SK-N-SH (cell line): ENCODE data around the gene SNAI1. TPM values are rescaled to one million over a fixed set of nuclear protein-coding genes. Genes with fewer than 3 reads are reported as not detected.

Experiments
- CTCF ChIA-PET: fragments of 300-600, 350-600 bp; formaldehyde crosslinking; extraction: SDS; loops from one replicate; lab custom pipeline; 2021; lab: Yijun Ruan, JAX
- POLR2A ChIA-PET: fragments of 350-600 bp; sonication (Branson Sonifier 250); formaldehyde crosslinking; extraction: SDS; loops from one replicate; lab custom pipeline; 2020; ENCODE audit warnings: antibody characterized with exemption, inconsistent platforms; lab: Yijun Ruan, JAX
- DNase-seq: peaks from one replicate; pipeline ENCODE4 v3.0.0; 2012
- H2AFZ ChIP-seq: fragments of 200-600 bp; sonication (generic); 2 replicates; pipeline ENCODE4 v1.8.1; 2016; ENCODE audit warnings: antibody characterized with exemption, mild to moderate bottlenecking, low read depth
- H3F3A ChIP-seq: fragments of 200-600 bp; sonication (generic); replicated peaks from 2 replicates; pipeline ENCODE3; 2016; ENCODE audit warnings: antibody characterized with exemption, mild to moderate bottlenecking; ENCODE audit not compliant: insufficient read depth
- H3K27ac ChIP-seq, 2 experiments: fragments of 200-500 bp in 1 of 2; fragments of 200-600 bp in 1 of 2; sonication (Bioruptor generic) in 1 of 2; sonication (generic), shearing (Covaris generic) in 1 of 2; 2 replicates each; pipeline versions ENCODE4 v1.5.1 to v1.6.1; 2014 to 2016; ENCODE audit warnings: low read depth in 2 of 2, inconsistent platforms in 1 of 2, low read length in 1 of 2, mild to moderate bottlenecking in 1 of 2, mixed read lengths in 1 of 2
- H3K27me3 ChIP-seq: fragments of 200-600 bp; sonication (generic), shearing (Covaris generic); 2 replicates; pipeline ENCODE4 v1.6.1; 2016; ENCODE audit warnings: mixed run types; ENCODE audit not compliant: insufficient read depth
- H3K36me3 ChIP-seq, 2 experiments: fragments of 200-500 bp in 1 of 2; fragments of 200-600 bp in 1 of 2; sonication (Bioruptor generic) in 1 of 2; sonication (generic) in 1 of 2; replicated peaks in 1 of 2; 2 replicates each; pipeline versions ENCODE3 to v1.5.1; 2014 to 2016; ENCODE audit warnings: low read length in 1 of 2, mild to moderate bottlenecking in 1 of 2; ENCODE audit not compliant: insufficient read depth in 2 of 2, control insufficient read depth in 1 of 2
- H3K4me1 ChIP-seq, 2 experiments: fragments of 200-500 bp in 1 of 2; fragments of 200-600 bp in 1 of 2; sonication (Bioruptor generic) in 1 of 2; sonication (generic), shearing (Covaris generic) in 1 of 2; 2 replicates each; pipeline versions ENCODE4 v1.5.1 to v1.6.1; 2014 to 2016; ENCODE audit warnings: low read depth in 1 of 2, low read length in 1 of 2, mixed run types in 1 of 2; ENCODE audit not compliant: insufficient read depth in 2 of 2, control insufficient read depth in 1 of 2
- H3K4me2 ChIP-seq: fragments of 200-600 bp; sonication (generic), shearing (Covaris generic); 2 replicates; pipeline ENCODE4 v1.6.1; 2017; ENCODE audit warnings: mixed run types
- H3K4me3 ChIP-seq, 2 experiments: fragments of 200-500 bp in 1 of 2; fragments of 200-600 bp in 1 of 2; sonication (Bioruptor generic) in 1 of 2; sonication (generic), shearing (Covaris generic) in 1 of 2; 2 replicates each; pipeline versions ENCODE4 v1.5.1 to v1.8.1; 2014 to 2016; ENCODE audit warnings: low read depth in 2 of 2, inconsistent platforms in 1 of 2, low read length in 1 of 2, mild to moderate bottlenecking in 1 of 2, mixed read lengths in 1 of 2, moderate library complexity in 1 of 2
- H3K79me2 ChIP-seq: fragments of 200-600 bp; sonication (generic); 2 replicates; pipeline ENCODE4 v1.8.1; 2017; ENCODE audit warnings: mild to moderate bottlenecking; ENCODE audit not compliant: insufficient read depth
- H3K9ac ChIP-seq: fragments of 200-600 bp; sonication (generic); 2 replicates; pipeline ENCODE4 v1.6.1; 2017; ENCODE audit warnings: mixed run types
- H3K9me2 ChIP-seq: fragments of 200-600 bp; sonication (generic); 2 replicates; pipeline ENCODE4 v1.6.1; 2017; ENCODE audit warnings: mixed run types
- H3K9me3 ChIP-seq: fragments of 200-600 bp; sonication (generic); 2 replicates; pipeline ENCODE4 v1.6.1; 2017; ENCODE audit warnings: mixed run types, mild to moderate bottlenecking, moderate library complexity
- H4K20me1 ChIP-seq: fragments of 200-600 bp; sonication (generic); 2 replicates; pipeline ENCODE4 v1.6.1; 2017; ENCODE audit warnings: mild to moderate bottlenecking, mixed run types; ENCODE audit not compliant: insufficient read depth
- CHD2 ChIP-seq: fragments of 150-350 bp; IDR thresholded peaks from 2 replicates; pipeline ENCODE4 v1.6.1; 2018; ENCODE audit warnings: low read length; ENCODE audit not compliant: partially characterized antibody
- CTCF ChIP-seq: fragments of 200-600 bp; sonication (generic); IDR thresholded peaks from 2 replicates; pipeline ENCODE4 v1.6.1; 2017; ENCODE audit warnings: antibody characterized with exemption, mild to moderate bottlenecking, moderate library complexity
- ELF1 ChIP-seq: IDR thresholded peaks from 2 replicates; pipeline ENCODE4 v1.4.0; 2012
- EZH2phosphoT487 ChIP-seq: fragments of 200-600 bp; sonication (generic); IDR thresholded peaks from 2 replicates; pipeline ENCODE4 v1.6.1; 2017; ENCODE audit warnings: low read depth, mixed run types, mild to moderate bottlenecking, antibody characterized with exemption, moderate library complexity, borderline replicate concordance
- FOXJ3 ChIP-seq: sonication (generic); formaldehyde crosslinking; IDR thresholded peaks from 2 replicates; pipeline ENCODE4 v1.5.1; 2020; ENCODE audit warnings: mild to moderate bottlenecking, missing genetic modification reagents
- GABPA ChIP-seq: IDR thresholded peaks from 2 replicates; pipeline ENCODE4 v1.4.0; 2012; ENCODE audit warnings: low read depth, mild to moderate bottlenecking
- GATA2 ChIP-seq: sonication (generic); formaldehyde crosslinking; IDR thresholded peaks from 2 replicates; pipeline ENCODE4 v1.5.0; 2020; ENCODE audit warnings: mild to moderate bottlenecking, missing genetic modification reagents
- JUND ChIP-seq: IDR thresholded peaks from 2 replicates; pipeline ENCODE4 v1.4.0; 2012
- MAX ChIP-seq: IDR thresholded peaks from 2 replicates; pipeline ENCODE4 v1.4.0; 2012; ENCODE audit warnings: low read depth
- NFIC ChIP-seq: IDR thresholded peaks from 2 replicates; pipeline ENCODE4 v1.4.0; 2012; ENCODE audit warnings: borderline replicate concordance
- NRF1 ChIP-seq: IDR thresholded peaks from 2 replicates; pipeline ENCODE4 v1.6.1; 2012; ENCODE audit warnings: low read depth, mild to moderate bottlenecking, low read length
- POLR2AphosphoS5 ChIP-seq: IDR thresholded peaks from 2 replicates; pipeline ENCODE4 v1.6.1; 2012; ENCODE audit warnings: low read depth, low read length
- RAD21 ChIP-seq: IDR thresholded peaks from 2 replicates; pipeline ENCODE4 v1.6.1; 2012; ENCODE audit warnings: mild to moderate bottlenecking, low read length
- RCOR1 ChIP-seq: fragments of 150-350 bp; IDR thresholded peaks from 2 replicates; pipeline ENCODE4 v1.6.1; 2017; ENCODE audit warnings: antibody characterized with exemption, low read length
- RFX5 ChIP-seq: IDR thresholded peaks from 2 replicates; pipeline ENCODE4 v1.6.1; 2012; ENCODE audit warnings: mild to moderate bottlenecking, improper control_type of control experiment, low read length
- RXRA ChIP-seq: IDR thresholded peaks from 2 replicates; pipeline ENCODE4 v1.4.0; 2012; ENCODE audit warnings: low read depth, mild to moderate bottlenecking, borderline replicate concordance
- SIN3A ChIP-seq: IDR thresholded peaks from 2 replicates; pipeline ENCODE4 v1.6.1; 2012; ENCODE audit warnings: low read depth, mild to moderate bottlenecking, low read length, moderate library complexity, borderline replicate concordance
- SMC3 ChIP-seq: IDR thresholded peaks from 2 replicates; pipeline ENCODE4 v1.6.1; 2012; ENCODE audit warnings: low read depth, low read length, improper control_type of control experiment
- TCF12 ChIP-seq: IDR thresholded peaks from 2 replicates; pipeline ENCODE4 v1.4.0; 2012
- TEAD4 ChIP-seq: IDR thresholded peaks from 2 replicates; pipeline ENCODE4 v1.4.0; 2012; ENCODE audit warnings: mild to moderate bottlenecking, borderline replicate concordance; ENCODE audit not compliant: insufficient read depth
- USF1 ChIP-seq: IDR thresholded peaks from 2 replicates; pipeline ENCODE4 v1.4.0; 2012; ENCODE audit warnings: low read depth, borderline replicate concordance
- YY1 ChIP-seq: IDR thresholded peaks from 2 replicates; pipeline ENCODE4 v1.4.0; 2012; ENCODE audit warnings: low read depth, mild to moderate bottlenecking
- ZBTB33 ChIP-seq: IDR thresholded peaks from 2 replicates; pipeline ENCODE4 v1.4.0; 2012; ENCODE audit warnings: low read depth, borderline replicate concordance
- WGBS: methylation state at CpG from one replicate; pipeline ENCODE4 v1.1.6; 2017; ENCODE audit warnings: low lambda C conversion rate; 5-methylcytosine and 5-hydroxymethylcytosine counted together
- polyA plus RNA-seq, 3 experiments: library from polyadenylated mRNA; depleted of rRNA; stranded (reverse); fragments of >200 nt; gene quantifications; 2 replicates each; pipeline ENCODE4 v1.2.3, GENCODE V29; 2012
- TF ChIP-seq, protein P1 (sequence below): IDR thresholded peaks from 2 replicates; pipeline ENCODE4 v1.6.1; 2012; ENCODE audit warnings: mild to moderate bottlenecking, low read depth, low read length, moderate library complexity
- TF ChIP-seq, protein P2 (sequence below): fragments of 150-350 bp; IDR thresholded peaks from 2 replicates; pipeline ENCODE4 v1.6.1; 2017; ENCODE audit warnings: antibody characterized with exemption, low read length, low read depth, borderline replicate concordance

SNAI1 gene
- polyA plus RNA-seq, 1 of the 3 experiments (the other 2 are of a cell fraction): 6.2 TPM

GRCh38 chr20:50027611-50028105 is 44.9 kb downstream of the SNAI1 start:
- Histone ChIP-seq H3K79me2 (no peaks in the 10 kb centered on the region), H3K4me3 (no peak overlapping the region), H3F3A (peaks cover 4% of the 10 kb centered on the region), H3K9me3 (no peaks in the 10 kb centered on the region), H3K4me1 (peaks cover 21 to 41% of the 10 kb centered on the region in 2 experiments; a peak in 2 of 4 replicates), H4K20me1 (no peaks in the 10 kb centered on the region), H3K4me2 (peak overlapping the region; percentile 15; the same call in 1 of the 2 replicates), H3K27me3 (no peaks in the 10 kb centered on the region), H3K27ac (peak overlapping the region; percentile 50 to 66), H3K36me3 (no peaks in the 10 kb centered on the region), H3K9me2 (no peaks in the 10 kb centered on the region), H3K9ac (no peak overlapping the region), H2AFZ (no peak overlapping the region)
- DNase-seq: peak; percentile 92
- 24% methylated on average over 11 of the region's 12 CpGs for WGBS
- POLR2A ChIA-PET: interaction anchor here (1.3 kb wide), 2 partner anchors 11 to 13 kb away, joined by 3 read pairs; no protein-coding TSS in a partner anchor
- CTCF ChIA-PET: interaction anchor here (0.9 to 3.1 kb wide), 3 partner anchors 14 to 49 kb away, joined by 3 to 15 read pairs (median 8); no protein-coding TSS in a partner anchor
- TF ChIP-seq SMC3 (no peak), ELF1 (no peak), NFIC (peak; percentile 98), NRF1 (no peak), RCOR1 (peak; percentile 67; the same call in 1 of the 2 replicates), TCF12 (peak; percentile 89), GATA2 (peak; percentile 13; the same call in 1 of the 2 replicates), SIN3A (peak; percentile 99), RAD21 (peak; percentile 25; the same call in 1 of the 2 replicates), POLR2AphosphoS5 (peak; percentile 60; the same call in 1 of the 2 replicates), RFX5 (no peak), USF1 (peak; percentile 58; the same call in 1 of the 2 replicates), JUND (peak; percentile 75), RXRA (peak; percentile 65; the same call in 1 of the 2 replicates), FOXJ3 (no peak), MAX (peak; percentile 98), CHD2 (peak; percentile 71), CTCF (no peak), YY1 (no peak), GABPA (no peak), TEAD4 (no peak), ZBTB33 (no peak), EZH2phosphoT487 (no peak)
- TF ChIP-seq, protein P1, sequence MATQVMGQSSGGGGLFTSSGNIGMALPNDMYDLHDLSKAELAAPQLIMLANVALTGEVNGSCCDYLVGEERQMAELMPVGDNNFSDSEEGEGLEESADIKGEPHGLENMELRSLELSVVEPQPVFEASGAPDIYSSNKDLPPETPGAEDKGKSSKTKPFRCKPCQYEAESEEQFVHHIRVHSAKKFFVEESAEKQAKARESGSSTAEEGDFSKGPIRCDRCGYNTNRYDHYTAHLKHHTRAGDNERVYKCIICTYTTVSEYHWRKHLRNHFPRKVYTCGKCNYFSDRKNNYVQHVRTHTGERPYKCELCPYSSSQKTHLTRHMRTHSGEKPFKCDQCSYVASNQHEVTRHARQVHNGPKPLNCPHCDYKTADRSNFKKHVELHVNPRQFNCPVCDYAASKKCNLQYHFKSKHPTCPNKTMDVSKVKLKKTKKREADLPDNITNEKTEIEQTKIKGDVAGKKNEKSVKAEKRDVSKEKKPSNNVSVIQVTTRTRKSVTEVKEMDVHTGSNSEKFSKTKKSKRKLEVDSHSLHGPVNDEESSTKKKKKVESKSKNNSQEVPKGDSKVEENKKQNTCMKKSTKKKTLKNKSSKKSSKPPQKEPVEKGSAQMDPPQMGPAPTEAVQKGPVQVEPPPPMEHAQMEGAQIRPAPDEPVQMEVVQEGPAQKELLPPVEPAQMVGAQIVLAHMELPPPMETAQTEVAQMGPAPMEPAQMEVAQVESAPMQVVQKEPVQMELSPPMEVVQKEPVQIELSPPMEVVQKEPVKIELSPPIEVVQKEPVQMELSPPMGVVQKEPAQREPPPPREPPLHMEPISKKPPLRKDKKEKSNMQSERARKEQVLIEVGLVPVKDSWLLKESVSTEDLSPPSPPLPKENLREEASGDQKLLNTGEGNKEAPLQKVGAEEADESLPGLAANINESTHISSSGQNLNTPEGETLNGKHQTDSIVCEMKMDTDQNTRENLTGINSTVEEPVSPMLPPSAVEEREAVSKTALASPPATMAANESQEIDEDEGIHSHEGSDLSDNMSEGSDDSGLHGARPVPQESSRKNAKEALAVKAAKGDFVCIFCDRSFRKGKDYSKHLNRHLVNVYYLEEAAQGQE: 0 out of 2 replicates have a peak, but pooled peaks have one; percentile 34
- TF ChIP-seq, protein P2, sequence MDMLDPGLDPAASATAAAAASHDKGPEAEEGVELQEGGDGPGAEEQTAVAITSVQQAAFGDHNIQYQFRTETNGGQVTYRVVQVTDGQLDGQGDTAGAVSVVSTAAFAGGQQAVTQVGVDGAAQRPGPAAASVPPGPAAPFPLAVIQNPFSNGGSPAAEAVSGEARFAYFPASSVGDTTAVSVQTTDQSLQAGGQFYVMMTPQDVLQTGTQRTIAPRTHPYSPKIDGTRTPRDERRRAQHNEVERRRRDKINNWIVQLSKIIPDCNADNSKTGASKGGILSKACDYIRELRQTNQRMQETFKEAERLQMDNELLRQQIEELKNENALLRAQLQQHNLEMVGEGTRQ: no peak
